A673 (cell line): ENCODE measurements around the gene CDH23. TPM values are rescaled to one million over a fixed set of nuclear protein-coding genes. Genes with fewer than 3 reads are reported as not detected.

ENCODE experiments used
- BruUV-seq: library from RNA; stranded (reverse); fragments of 400-500 nt; replicated peaks from 2 replicates; lab custom pipeline; 2021; lab: Mats Ljungman, UMichigan
- CTCF ChIA-PET: fragments of 300-600 bp; sonication (Branson Sonifier 250); formaldehyde crosslinking; loops from one replicate; lab custom pipeline; 2022; ENCODE audit warnings: antibody characterized with exemption; lab: Charles Lee
- POLR2A ChIA-PET: fragments of 300-600 bp; sonication (Branson Sonifier 250); formaldehyde crosslinking; loops from one replicate; lab custom pipeline; 2022; ENCODE audit warnings: antibody characterized with exemption; ENCODE audit not compliant: low non-redundant PET; lab: Charles Lee
- DNase-seq: peaks from one replicate; pipeline ENCODE4 v3.0.0-alpha.2; 2015; ENCODE audit warnings: low spot score
- H3K27ac ChIP-seq: fragments of 200-600 bp; sonication (generic); 2 replicates; pipeline ENCODE4 v1.5.1; 2016; ENCODE audit warnings: mixed run types, low read depth, mild to moderate bottlenecking, mixed read lengths, antibody characterized with exemption, low read length; ENCODE audit not compliant: poor library complexity, severe bottlenecking
- H3K27me3 ChIP-seq: fragments of 200-600 bp; sonication (generic); replicated peaks from 2 replicates; pipeline ENCODE4 v1.6.1; 2017; ENCODE audit warnings: mixed run types, low read depth, mild to moderate bottlenecking, mixed read lengths, antibody characterized with exemption, low read length; ENCODE audit not compliant: insufficient read depth, poor library complexity
- H3K36me3 ChIP-seq: fragments of 200-600 bp; sonication (generic); 2 replicates; pipeline ENCODE4 v1.6.1; 2016; ENCODE audit warnings: mixed run types, mild to moderate bottlenecking, mixed read lengths, antibody characterized with exemption, low read length; ENCODE audit not compliant: insufficient read depth, poor library complexity, severe bottlenecking
- H3K4me1 ChIP-seq: fragments of 200-600 bp; sonication (generic); 2 replicates; pipeline ENCODE4 v1.6.1; 2017; ENCODE audit warnings: mixed run types, mild to moderate bottlenecking, mixed read lengths, antibody characterized with exemption, low read length; ENCODE audit not compliant: insufficient read depth, poor library complexity, severe bottlenecking
- H3K4me3 ChIP-seq: fragments of 200-600 bp; sonication (generic); 2 replicates; pipeline ENCODE4 v1.5.1; 2016; ENCODE audit warnings: low read depth, mixed run types, mild to moderate bottlenecking, mixed read lengths, low read length; ENCODE audit not compliant: poor library complexity, severe bottlenecking
- H3K9me3 ChIP-seq: fragments of 200-600 bp; sonication (generic); 2 replicates; pipeline ENCODE4 v1.6.1; 2016; ENCODE audit warnings: mixed run types, low read depth, mild to moderate bottlenecking, mixed read lengths, antibody characterized with exemption, low read length; ENCODE audit not compliant: poor library complexity, severe bottlenecking
- EZH2 ChIP-seq: fragments of 200-600 bp; sonication (generic); IDR thresholded peaks from 2 replicates; pipeline ENCODE4 v1.6.1; 2017; ENCODE audit warnings: borderline replicate concordance, low read depth, mild to moderate bottlenecking, mixed read lengths, antibody characterized with exemption, low read length; ENCODE audit not compliant: poor library complexity, severe bottlenecking
- intact Hi-C: fragments of 100-400 bp; cut with micrococcal nuclease; formaldehyde crosslinking; loops from one replicate; pipeline ENCODE4 v1.10.0; 2022; ENCODE audit not compliant: unreplicated experiment
- total RNA-seq: library from RNA; stranded (reverse); gene quantifications from 2 replicates; pipeline ENCODE4 v1.2.3, GENCODE V29; 2021
- TF ChIP-seq, protein P1 (sequence below): fragments of 300-800, 200-600 bp; sonication (generic); conservative IDR thresholded peaks from 2 replicates; pipeline ENCODE4 v1.5.1; 2017; ENCODE audit warnings: low read depth, mild to moderate bottlenecking, antibody characterized with exemption, low read length, moderate library complexity, mixed read lengths

Gene CDH23
- total RNA-seq, 1 experiment from 2014 or later, result 49.7 TPM

DNA sequence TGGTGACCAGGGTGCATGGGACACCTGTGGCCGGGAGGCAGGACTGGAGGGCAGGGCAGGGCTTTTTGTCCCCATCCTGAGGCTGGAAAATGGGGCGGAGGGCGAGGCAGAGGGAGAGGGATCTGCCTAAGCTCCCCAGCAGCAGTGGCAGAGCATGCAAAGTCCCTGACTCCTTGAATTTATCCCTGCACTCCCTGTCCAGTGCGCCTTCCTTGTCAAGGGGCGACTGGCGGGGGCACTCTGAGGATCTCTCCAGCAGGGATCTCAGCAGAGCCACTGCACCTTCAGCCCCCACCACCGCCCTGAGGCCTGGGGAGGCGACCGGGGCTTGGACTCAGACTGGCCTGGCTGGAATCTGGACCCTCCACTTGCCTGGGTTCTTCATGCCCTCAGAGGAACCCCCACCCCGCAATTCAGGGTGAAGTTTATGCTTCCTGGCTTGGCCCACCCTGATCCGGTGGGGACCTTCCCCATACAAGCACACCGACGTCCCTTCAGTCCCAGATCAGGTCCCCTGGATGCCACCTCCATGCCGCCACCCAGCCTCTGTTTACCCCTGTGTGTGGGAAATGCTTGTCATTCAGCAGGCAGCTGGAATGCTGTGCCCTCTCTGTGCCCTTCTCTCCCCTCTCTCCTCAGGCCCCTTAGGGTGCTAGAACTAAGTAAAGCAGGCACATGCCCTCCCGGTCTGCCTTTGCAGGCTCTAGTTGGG is 46.3 kb downstream of the CDH23 start:
- no peak overlapping the region for H3K27ac ChIP-seq
- no peak overlapping the region for H3K4me3 ChIP-seq
- no peaks in the 10 kb centered on the region for H3K27me3 ChIP-seq
- H3K9me3 ChIP-seq, result no peaks in the 10 kb centered on the region
- no peak for TF ChIP-seq EZH2
- TF ChIP-seq, protein P1, sequence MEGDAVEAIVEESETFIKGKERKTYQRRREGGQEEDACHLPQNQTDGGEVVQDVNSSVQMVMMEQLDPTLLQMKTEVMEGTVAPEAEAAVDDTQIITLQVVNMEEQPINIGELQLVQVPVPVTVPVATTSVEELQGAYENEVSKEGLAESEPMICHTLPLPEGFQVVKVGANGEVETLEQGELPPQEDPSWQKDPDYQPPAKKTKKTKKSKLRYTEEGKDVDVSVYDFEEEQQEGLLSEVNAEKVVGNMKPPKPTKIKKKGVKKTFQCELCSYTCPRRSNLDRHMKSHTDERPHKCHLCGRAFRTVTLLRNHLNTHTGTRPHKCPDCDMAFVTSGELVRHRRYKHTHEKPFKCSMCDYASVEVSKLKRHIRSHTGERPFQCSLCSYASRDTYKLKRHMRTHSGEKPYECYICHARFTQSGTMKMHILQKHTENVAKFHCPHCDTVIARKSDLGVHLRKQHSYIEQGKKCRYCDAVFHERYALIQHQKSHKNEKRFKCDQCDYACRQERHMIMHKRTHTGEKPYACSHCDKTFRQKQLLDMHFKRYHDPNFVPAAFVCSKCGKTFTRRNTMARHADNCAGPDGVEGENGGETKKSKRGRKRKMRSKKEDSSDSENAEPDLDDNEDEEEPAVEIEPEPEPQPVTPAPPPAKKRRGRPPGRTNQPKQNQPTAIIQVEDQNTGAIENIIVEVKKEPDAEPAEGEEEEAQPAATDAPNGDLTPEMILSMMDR, result no peak
- no TSS peak for BruUV-seq
- CTCF ChIA-PET, result no interaction called here
- H3K4me1 ChIP-seq, result no peaks in the 10 kb centered on the region
- DNase-seq, result no peak
- POLR2A ChIA-PET, result no interaction called here
- no peaks in the 10 kb centered on the region for H3K36me3 ChIP-seq
- intact Hi-C loops, result no loop called here

DNA sequence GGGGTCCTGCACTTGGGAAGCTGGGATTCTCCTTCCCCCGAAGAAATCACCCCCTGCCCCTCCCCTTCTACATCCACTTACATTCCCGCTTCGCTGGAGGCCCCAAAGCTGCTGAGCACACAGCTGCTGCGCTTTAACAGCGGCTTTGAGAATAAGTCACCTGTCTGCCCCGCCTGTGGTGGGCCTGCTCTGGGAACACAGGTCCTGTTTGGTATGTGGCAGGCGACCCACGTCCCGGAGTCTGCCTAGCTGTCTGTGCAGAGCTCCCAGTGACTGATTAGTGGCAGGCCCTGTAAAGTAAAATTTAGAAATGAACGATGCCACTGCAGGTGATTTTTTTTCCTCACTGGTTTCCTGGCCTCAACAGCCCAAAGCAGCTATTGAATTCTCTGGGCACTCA is 47.0 kb downstream of the CDH23 start:
- CTCF ChIA-PET, result no interaction called here
- H3K4me1 ChIP-seq, result no peaks in the 10 kb centered on the region
- no peak for TF ChIP-seq EZH2
- TF ChIP-seq, protein P1, result no peak
- POLR2A ChIA-PET, result no interaction called here
- no peak for DNase-seq
- intact Hi-C loops, result no loop called here
- no TSS peak for BruUV-seq
- no peak overlapping the region for H3K27ac ChIP-seq
- no peak overlapping the region for H3K4me3 ChIP-seq
- no peaks in the 10 kb centered on the region for H3K9me3 ChIP-seq
- no peaks in the 10 kb centered on the region for H3K36me3 ChIP-seq
- no peaks in the 10 kb centered on the region for H3K27me3 ChIP-seq

DNA sequence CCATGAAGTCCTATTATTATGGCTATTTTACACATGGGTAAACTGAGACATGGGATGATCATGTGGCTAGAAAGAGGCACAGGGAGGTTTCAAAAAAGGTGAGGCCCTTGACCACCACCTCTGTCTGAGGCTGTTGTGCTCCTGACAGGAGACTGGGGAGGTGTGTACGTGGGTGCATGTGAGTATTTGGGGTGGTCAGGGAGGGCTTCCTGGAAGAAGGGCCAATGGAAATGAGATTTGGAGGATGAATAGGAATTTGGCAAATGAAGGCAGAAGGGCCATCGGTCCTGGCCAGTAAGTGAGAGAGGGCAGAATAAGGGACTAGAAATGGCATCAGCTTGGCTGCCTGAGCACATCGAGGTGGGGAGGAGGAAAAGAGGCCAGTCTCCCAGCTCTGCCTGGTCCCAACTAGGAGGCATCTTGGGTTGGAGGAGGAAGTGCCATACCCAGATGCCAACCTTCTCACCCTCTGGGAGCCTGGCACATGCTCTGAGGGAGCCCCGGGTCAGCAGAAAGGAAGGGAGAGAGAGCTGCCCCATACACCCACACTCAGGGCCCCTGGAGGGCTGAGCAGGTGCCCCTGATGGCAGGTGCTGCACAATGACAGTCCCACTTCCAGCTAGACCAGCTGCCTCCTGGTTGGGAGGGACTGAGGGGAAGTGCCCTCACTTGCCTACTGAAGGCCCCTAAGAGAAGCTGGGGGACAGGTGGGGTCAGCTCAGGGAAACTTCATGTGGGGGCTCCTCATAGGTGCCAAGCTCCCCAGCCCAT is 47.7 kb downstream of the CDH23 start:
- H3K4me3 ChIP-seq, result no peak overlapping the region
- H3K9me3 ChIP-seq, result no peaks in the 10 kb centered on the region
- no peaks in the 10 kb centered on the region for H3K36me3 ChIP-seq
- intact Hi-C loops, result no loop called here
- TF ChIP-seq, protein P1, result no peak
- TF ChIP-seq EZH2, result no peak
- H3K27me3 ChIP-seq, result no peaks in the 10 kb centered on the region
- H3K4me1 ChIP-seq, result no peaks in the 10 kb centered on the region
- no peak for DNase-seq
- H3K27ac ChIP-seq, result no peak overlapping the region
- BruUV-seq, result no TSS peak
- CTCF ChIA-PET, result no interaction called here
- POLR2A ChIA-PET, result no interaction called here
